Stimulated activated CD8-positive, alpha-beta memory T cell treated with anti-CD3 and anti-CD28 coated beads, Interleukin-15, amount 100 ng/mL, for 4 hours (primary cell): ENCODE data around the gene RASAL2.
"Not testable (repeated sequence)": the region's sequence is repeated elsewhere in the genome, so short reads cannot be mapped to it uniquely, and the experiment has no call there.

Experiments used
- DNase-seq, 2 donors: peaks; one replicate each; pipeline ENCODE4 v3.0.0-alpha.2; 2020; ENCODE audit warnings: low read depth in 2 of 2

Gene RASAL2

DNA sequence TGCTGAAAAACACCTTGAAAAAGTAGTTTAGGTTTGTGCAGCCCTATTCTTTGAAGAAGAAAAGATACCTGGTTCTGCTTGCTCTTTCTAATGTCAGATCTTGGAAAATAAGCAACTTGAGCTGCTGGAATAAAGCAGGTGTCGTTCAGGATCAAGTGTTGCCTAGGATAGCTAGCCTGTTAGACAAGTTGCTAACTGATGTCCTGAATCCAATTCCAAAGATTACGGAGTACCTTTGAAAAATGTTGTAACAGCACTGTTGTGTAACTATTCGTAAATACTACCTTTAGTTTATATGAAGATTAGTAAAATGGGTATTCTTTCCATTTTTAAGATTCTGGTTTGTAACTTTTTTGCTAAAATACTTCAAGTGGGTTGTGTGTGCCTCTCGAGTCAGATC lies 251.3 kb downstream of the RASAL2 start:
- no peak for DNase-seq

DNA sequence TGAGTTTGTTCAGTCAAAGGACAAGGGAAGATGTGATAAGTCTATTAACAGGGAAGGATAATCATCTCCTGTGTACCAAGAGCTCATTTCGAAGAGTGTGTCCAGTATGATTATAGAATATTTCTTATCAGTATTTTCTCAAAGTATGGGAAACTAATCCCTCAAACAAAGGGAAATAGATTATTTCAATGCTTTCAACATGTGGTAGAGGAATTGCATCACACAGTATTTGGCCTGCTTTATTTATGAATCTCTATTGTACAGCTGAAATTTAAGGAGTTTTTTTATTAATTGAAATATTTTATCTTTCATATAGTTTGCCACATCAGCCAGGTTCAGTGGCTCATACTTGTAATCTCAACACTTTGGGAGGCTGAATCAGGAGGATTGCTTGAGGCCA lies 251.9 kb downstream of the RASAL2 start:
- no peak for DNase-seq

DNA sequence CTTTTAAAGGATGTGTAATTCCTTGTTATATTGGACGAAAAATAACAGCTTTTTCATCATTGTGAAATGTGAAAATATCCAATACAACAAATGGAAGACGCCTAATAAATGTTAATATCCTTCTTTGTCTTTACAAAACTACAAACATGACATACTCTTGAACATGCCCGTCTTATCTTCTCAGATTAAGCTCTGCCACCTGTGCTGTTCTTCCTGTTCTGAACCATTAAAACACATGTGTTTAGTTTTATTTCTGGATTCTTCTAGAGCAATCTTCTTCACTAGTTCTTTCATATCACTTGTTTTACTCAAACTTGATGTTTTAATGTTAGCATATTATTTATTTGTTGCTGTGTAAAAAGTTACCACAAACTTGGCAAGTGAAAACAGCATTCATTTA lies 255.9 kb downstream of the RASAL2 start:
- no peak for DNase-seq

DNA sequence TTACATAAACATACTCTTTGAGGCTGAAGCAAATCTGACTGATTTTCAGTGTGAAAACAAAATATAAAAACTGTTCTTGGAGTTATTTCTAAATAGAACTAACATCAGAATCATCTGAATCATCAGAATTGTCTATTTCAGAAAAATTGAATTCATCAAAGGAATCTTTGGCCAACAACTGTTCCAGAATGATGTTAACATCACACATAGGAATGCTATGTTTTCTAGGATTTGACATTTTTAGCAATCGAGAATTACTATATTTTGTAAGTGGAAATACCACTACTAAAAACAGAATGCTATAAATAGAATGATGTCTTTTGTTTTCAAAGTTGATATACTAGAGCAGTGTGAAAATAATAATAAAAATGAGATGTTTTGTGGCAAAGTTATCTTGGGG lies 258.0 kb downstream of the RASAL2 start:
- not testable (repeated sequence) for DNase-seq

DNA sequence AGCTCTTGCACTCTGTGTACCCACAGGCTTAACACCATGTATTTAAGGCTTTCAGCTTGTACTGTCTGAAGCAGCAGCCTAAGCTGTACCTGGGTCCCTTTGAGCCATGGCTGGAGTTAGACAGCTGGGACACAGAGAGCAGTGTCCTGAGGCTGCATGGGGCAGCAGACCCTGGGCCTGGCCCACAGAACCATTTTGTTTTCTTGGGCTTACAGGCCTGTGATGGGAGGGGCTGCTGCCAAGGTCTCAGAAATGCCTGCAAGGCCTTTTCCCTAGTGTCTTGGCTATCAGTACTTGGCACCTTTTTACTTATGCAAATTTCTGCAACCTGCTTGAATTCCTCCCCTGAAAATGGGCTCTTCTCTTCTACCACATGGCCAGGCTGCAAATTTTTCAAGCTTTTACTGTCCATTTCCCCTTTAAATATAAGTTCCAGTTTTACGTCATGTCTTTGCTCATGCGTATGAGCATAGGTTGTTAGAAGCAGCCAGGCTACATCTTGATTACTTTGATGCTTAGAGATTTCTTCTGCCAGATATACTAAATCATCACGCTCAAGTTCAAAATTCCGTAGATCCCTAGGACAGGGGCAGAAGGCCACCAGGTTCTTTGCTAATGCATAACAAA lies 259.0 kb downstream of the RASAL2 start:
- no peak for DNase-seq

DNA sequence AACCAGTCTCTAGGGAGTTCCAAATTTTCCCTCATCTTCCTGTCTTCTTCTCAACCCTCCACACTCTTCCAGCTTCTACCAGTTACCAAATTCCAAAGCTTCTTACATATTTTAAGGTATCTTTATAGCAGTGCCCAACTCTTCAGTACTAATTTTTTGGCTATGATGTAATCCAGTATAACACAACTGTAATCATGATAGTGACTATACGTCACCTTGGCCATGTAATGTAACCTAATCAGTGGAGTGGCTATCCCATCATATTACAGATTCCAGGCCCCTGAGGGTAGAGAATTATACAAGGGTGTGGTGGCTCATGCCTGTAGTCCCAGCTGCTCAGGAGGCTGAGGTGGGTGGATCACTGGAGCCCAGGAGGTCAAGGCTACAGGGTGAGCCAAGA lies 259.6 kb downstream of the RASAL2 start:
- DNase-seq: no peak

DNA sequence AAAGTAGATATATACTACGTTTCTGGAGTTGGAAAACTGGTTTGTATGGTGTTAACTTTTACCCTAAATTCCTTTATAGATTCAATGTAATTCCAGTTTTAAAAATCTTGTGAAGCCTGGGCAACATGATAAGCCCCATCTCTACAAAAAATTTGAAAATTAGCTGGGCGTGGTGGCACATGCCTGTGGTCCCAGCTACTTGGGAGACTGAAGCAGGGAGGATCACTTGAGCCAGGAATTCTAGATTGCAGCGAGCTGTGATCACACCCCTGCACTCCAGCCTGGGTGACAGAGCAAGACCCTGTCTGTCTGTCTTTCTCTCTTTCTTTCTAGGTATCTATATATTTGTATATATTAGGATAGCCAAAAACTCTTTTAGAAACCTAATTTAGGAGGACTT lies 260.9 kb downstream of the RASAL2 start:
- no peak for DNase-seq

DNA sequence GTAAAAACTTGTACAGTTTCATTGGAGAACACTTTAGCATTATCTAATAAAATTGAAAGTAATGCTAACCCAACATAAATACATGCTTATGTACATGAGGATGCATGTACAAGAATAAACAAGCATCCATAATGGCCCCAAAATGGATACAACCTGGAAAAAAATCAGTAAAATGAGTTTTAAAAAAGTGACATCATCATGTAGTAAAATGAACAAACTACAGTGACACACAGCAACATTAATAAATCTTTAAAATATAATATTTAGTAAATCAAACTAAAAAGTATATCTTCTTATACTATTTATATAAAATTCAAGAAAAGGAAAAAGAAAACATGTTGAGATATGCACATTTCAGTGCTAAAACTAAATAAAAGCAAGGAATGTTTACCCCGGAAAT lies 262.4 kb downstream of the RASAL2 start:
- no peak for DNase-seq

DNA sequence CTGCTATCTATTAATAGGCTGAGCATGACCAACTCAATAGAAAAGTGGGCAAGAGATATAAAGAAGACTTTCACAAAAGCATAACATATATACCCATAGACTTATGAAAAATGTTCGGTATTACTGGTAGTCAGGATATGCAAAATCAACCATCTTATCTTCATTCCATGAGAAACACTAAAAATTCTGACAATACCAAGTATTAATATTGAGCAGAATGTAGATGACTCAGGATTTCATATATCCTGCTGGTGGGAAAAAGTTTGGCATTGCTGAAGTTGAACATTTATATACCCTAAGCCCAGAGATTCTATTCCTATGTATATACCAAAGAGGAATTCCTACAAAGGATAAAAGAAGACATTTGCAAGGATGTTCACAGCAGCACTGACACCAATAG lies 264.6 kb downstream of the RASAL2 start:
- DNase-seq: no peak

DNA sequence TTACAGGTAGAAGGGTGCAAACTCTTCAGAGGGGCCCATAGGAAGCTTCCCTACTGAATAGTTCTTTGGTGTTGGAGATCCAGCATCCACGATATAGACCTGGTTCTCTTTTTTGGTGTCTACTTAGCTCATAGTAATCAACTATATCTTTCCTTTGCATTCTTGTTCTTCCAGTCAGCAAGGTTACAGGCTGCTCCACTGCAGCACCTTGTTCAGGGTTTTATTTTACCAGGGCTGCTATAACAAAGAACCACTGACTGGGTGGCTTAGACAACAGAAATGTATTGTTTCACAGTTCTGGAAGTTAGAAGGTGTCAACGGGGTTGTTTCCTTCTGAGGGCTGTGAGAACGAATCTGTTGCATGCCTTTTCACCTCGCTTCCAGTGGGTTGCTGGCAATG lies 266.5 kb downstream of the RASAL2 start:
- DNase-seq: no peak

DNA sequence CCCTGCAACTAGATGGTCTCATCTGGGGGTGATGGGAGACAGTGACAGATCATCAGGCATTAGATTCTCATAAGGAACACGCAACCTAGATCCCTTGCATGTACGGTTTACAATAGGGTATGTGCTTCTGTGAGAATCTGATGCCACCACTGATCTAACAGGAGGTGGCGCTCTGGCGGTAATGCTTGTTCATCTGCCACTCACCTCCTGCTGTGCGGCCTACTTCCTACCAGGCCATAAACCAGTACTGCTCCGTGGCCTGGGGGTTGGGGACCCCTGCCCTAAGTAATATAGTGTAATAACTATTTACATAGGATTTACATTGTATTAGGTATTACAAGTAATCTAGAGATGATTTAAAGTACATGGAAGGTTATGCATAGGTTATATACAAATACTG lies 267.9 kb downstream of the RASAL2 start:
- DNase-seq: no peak

DNA sequence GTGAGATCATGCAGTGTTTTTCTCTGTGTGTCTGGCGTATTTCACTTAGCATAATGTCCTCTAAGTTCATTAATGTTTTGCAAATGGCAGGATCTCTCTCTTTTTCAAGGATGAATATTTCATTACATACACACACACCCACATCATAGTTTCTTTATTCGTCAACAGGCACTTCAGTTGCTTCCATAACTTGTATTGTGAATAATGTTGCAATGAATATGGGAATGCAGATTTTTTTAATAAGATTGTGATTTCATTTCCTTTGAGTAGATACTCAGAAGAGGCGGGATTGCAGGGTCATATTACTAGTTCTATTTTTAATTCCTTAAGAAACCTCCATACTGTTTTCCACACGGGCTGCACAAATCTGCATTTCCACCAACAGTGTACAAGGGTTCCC lies 268.8 kb downstream of the RASAL2 start:
- DNase-seq: no peak

DNA sequence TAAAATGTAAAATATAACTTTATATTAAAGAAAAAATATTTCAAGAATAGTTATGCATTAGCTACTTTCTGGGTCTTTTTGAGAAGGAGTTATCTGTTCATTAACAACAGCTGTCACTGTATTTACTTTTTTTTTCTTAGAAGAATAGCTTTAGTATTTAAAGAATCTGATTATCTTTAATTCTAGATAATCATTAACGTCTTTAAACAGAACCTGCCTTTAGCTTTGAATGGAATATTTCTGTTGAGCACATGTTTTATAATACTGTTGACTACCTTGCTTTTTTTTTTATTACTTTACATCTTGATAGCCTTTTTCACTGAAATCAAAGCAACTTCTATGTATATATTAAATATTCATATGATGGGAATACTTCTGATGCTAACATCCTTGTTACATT lies 270.9 kb downstream of the RASAL2 start:
- no peak for DNase-seq

DNA sequence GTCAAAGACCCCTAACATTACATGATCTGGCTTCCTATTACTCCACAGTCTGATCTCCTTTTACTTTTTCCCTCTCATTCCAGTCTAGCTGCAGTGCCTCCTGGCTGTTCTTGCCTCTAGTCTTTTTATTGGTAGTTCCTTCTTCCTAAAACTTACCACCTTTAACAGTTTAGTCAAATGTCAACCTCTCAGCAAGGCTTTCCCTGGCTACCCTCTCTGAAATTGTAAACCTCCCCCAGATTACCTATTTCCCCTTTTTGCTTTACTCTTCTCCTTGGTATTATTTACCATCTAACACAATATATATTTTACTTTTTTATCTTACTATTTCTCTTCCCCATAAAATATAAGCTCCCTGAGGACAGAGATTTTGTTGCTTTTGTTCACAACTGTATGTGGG lies 273.2 kb downstream of the RASAL2 start:
- no peak for DNase-seq

DNA sequence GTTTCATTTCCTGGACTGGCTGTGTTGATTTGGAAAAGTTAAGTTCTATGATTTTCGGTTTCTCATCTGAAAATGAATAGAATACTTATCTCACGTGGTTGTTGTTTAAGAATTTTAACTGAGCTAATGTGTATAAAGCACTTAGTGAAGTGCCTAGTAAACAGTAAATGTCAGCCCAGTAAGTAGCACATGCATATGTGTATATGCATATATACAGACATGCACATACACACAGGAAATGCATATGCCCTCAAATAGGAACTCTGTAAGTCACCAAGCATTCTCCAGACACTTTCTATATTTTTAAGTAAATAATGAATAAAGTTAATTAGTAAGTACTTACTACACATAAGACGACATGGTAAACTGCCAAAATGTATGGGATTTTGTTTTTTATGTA lies 274.3 kb downstream of the RASAL2 start:
- no peak for DNase-seq

DNA sequence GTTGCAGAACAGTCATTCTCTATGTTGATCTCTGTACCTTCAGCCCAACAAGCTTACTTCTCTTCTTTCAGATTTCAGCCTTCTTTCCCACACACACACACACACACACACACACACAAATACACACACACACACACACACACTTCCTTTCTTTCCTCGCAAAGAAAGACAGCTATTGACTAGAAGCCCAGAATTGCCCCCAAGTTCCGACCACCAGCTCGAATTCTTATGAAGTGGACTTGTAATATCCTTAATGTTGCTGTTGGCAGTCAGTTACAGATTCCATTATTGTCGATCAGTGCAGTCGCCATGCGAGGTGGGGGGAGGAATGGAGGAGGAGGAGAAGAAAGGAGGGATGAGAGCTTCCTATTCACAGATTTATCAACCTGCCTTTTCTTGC lies 277.3 kb downstream of the RASAL2 start:
- no peak for DNase-seq

DNA sequence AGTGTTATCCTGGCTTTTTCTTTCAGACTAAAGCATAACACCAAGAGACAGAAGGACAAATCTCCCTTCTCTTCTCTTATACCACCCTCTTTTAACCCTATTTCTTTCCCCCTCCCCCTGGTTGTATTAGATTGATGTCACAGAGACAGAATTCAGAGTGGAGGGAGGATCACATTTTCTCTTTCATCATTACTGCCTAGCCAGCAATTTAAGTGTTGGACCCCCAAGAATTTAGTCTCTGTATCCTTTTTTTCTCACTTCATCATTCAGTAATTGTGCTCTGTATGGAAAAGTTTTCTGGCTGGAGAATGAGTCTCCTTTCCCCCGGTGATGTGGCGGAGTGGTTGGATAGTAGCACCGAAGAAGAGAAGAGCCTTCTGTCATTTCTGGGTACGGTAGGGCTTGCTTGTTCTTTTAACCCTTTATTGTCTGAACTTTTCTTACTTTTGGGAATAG lies 278.1 kb downstream of the RASAL2 start:
- DNase-seq: no peak

DNA sequence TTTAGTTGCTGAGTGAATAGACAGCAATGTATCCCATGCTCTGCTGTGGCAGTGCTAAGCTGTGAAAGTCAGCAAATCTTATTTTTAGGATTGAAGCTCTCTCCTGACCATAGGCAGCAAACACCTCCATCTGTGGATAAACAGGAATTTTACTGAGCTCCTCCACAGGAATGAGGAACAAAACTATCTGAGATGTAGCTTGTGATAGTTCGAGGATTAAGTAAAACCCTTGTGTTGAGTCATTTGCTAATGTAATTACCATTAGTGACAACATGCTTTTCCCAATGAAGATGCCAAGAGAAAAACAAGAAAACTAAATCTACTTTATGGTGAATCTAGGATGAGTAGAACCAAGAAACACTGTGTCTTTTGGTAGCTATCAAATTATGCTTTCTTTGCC lies 280.1 kb downstream of the RASAL2 start:
- no peak for DNase-seq

DNA sequence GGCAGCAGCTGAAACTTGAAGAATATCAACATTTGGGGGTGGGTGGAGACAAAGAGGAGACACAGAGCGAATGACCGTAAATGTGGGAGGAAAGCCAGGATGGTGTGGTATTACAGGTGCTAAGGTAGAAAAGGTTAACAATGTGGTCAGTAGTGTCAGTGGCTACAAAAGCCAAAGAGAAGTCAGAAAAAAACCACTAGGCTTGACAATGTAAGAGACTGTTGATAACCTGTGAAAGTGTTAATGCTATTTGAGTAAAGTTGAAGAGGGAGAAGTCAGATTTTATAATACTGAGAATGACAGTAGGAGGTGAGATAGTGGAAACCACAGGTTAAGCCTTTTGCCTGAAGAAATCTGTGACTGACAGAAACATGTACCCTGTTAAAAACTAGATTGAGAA lies 282.1 kb downstream of the RASAL2 start:
- no peak for DNase-seq

DNA sequence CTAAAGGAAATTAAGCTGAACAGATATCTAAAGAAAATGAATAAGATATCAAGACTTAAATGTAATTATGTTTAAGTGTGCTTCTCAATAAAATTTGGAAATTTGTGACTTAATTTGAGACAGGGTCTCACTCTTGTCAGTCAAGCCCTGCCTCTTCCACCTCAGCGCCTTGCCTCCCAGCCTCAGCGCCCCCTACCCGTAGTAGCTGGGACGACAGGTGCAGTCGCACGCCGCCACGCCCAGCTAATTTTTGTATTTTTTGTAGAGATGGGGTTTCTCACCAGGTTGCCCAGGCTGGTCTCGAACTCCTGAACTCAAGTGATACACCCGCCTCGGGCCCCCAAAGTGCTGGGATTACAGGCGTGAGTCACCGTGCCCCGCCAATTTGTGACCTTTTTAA lies 285.9 kb downstream of the RASAL2 start:
- DNase-seq: no peak

DNA sequence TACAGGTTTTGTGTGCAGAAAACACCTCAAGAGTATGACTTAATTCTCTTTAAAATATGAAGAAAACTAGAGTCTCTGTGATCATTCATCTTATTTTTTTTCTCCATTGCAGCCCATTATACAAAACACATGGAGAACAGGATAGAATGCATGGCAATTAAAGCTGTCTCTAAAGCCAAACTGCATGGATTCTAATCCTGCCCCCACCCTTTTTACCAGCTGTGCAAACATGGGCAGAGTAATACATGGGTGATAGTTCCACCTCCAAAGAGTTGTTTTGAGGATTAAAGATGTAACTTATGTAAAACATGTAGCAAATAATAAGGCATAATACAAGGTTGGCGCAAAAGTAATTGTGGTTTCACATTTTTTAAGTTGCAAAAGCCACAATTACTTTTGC lies 288.5 kb downstream of the RASAL2 start:
- DNase-seq: no peak

DNA sequence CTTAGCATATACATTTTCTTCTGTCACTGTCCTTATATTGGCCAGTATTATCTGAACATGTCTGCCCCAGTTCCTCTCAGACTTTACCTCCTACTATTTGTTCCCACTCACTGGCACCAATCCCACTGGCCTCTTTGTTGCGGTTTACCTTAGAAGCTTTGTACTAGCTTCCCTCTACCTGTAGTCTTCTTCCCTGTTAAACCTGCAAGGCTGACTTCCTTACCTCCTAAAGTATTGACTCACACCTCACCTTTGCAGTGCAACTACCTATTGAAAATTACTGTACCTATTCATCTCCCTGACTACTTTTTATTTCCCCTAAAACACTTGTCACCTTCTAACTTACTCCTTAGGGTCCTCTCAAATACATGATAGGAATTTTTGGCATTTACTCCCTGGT lies 291.8 kb downstream of the RASAL2 start:
- no peak for DNase-seq

DNA sequence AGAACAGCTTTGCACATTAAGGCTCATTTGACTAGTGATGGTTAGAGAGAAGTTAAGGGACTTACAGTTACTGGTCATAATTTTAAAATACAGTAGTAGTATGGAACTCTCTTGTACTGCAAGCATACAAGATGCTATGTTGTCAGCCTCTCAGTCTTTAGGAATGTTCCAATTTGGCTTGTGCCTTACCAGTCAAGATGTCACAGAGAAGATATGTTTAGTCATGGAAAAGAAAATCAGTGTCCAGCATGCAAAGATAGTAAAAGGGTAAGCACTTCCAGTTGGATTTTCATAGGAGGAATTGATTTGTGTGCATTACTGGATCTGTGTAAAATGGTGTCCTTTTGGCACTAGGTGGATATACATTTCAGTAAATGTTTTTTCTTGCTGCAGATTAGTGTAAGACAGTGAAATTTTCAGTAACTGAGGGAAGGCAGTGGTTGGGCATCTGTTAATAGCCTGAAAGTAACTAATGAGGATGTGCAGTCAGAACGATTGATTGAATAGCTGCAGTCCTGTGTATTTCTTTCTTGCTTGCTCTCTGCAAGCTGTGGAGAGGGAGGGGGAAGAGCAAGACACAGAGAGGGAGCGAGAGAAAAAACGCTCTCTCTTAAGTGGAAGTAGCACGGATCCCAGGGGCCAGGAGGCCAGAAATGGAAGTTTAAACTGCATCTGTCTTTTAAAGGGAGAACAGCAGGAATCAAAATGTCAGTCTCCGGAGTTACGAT lies 294.7 kb downstream of the RASAL2 start:
- DNase-seq: no peak

DNA sequence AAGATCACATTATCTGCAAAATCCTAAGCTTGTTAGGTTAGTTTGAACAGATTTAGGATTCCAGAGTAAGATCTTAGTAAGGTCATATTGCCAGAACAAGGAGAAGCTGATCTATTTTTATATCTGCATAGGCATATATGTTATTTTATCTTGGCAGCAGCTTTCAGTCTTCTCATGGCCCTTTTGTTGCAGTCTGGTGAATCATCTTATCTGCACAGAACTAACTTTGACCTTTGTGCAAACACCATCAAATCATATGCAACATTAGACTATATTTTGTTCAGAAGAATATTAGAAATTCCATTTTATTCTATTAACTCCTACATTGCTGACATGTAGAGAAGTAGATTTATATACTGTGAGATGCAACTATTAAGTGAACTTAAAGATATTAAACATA lies 295.5 kb downstream of the RASAL2 start:
- DNase-seq: no peak
